Measurements from ENCODE around the gene FGR. TPM values are rescaled to one million over a fixed set of nuclear protein-coding genes. Genes with fewer than 3 reads are reported as not detected.

The FGR gene
- total and polyA plus RNA-seq, 8 donors, result 3.1 to 126 (median 4.7) TPM

DNA sequence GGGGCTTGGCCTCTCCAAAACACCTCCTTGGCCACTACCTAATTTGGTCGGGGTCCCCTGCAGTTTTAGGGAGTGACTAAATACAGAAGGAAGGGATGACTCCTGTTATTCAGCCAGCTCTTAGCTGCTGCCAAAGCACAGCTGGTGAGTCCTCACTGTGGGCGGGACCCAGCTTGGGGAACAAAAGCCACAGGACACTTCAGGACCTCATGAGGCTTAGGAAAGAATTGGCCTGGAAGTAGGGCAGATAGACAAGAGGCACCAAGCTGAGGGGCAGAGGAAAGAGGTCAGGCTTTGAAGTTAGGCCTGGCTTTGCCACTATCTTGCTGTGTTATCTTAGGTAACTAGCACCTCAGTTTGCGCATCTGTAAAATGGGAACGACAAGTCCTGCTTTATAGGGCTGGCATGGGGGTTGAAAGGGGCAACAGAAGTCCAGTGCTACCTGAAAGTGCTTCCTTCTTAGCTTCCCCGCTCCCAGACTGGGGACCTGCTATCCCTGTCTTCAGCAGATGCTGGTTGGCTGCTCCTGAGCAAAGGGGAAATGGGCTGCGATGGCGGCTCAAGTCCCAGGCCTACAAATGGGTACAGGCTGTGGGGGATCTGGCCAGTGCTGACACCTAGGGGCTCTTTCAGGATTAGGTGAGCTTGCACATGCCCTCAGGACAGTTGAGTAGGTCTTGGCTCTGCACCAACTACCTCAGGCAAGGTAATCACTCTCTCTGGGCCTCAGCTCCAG, 21.3 kb upstream of the FGR start:
- DNase-seq, result peak in 2 of 4 donors; percentile 78 to 82
- Histone ChIP-seq H3K4me1 (peaks cover 4 to 60% of the 10 kb centered on the region in 2 donors), H3K9me3 (no peaks in the 10 kb centered on the region), H3K4me3 (no peak overlapping the region), H3K27me3 (no peaks in the 10 kb centered on the region), H3K27ac (peak overlapping the region in 1 of 2 donors; percentile 74), H3K36me3 (no peaks in the 10 kb centered on the region)
- peak; percentile 56 for ATAC-seq
- TF ChIP-seq CTCF (IDR thresholded peaks at IDR 0.05), result no peak
- intact Hi-C loops (cut with DNase I), result no loop called here

DNA sequence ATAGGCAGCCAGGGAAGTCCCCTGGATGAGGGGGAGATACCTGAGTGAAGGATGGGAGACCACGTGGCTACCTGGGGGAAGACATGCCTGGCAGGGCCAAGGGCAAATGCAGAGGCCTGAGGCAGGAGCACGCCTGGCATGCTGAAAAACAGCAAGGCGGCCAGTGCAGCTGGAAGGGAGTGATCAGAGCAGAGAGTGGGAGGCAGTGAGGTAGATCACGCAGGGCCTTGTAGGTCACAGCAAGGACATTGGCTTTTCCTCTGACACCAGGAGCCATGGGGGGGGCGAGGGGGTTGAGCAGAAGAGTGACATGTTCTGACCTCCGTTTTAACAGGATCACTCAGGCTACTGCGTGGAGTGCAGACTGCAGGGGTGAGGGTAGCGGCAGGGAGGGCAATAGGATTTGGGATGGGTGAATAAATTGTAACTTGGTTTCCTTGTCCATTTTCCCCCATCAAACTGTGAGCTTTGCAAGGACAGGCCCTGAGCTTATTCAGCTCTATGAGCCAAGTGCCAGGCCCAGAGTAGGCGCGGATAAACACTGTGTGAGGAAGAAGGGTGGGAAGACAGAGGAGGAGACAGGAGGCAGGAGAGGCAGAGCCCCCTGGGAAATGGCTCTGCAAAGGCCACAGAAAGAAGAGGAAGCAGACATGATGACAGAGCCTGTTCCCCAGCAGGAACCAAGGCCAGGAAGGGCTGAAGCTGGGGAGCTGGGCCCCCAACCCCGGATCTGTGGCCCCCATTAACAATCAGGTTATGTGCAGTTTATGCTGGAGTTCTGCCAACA, 20.4 kb upstream of the FGR start:
- ATAC-seq, result no peak
- intact Hi-C loops (cut with DNase I), result no loop called here

DNA sequence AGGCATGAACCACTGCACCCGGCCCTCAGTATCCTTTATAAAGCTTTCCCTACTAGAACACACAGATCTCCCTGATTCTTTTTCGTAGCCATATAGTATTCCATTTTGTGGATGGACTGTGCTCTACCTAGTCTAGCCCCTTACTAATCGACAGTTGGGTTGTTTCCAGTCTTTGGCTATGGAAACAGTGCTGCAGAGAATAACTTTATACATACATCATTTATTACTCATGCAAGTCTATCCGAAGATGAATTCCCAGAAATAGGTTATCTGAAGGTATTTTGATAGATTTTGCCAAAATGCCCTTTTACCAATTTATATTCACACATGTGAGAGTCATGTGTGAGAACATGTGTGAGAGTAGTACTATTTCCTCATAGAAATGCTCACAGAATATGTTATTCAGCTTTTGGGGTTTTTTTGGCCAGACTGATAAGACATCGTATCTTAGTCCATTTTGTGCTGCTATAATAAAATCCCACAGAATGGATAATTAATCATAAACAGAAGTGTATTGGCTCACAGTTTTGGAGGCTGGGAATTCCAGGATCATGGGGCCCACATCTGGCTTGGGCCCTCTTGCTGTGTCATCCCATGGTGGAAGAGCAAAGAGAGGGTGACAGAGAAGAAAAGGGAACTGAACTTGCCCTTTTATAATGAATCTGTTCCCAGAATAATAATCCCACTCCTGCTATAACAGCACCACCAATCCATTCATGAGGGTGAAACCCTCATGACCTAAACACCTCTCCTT, 17.3 kb upstream of the FGR start:
- no peaks in the 10 kb centered on the region for H3K27me3 ChIP-seq
- no peaks in the 10 kb centered on the region for H3K9me3 ChIP-seq
- TF ChIP-seq CTCF (IDR thresholded peaks at IDR 0.05), result no peak
- peak overlapping the region in 1 of 2 donors; percentile 64 for H3K27ac ChIP-seq
- ATAC-seq, result no peak
- peaks cover 10 to 63% of the 10 kb centered on the region in 2 donors for H3K4me1 ChIP-seq
- intact Hi-C loops (cut with DNase I), result no loop called here
- DNase-seq, result no peak
- H3K36me3 ChIP-seq, result no peaks in the 10 kb centered on the region
- no peak overlapping the region for H3K4me3 ChIP-seq

More for the DNA sequence above, 20.4 kb upstream of the FGR start:
- H3K9me3 ChIP-seq, result no peaks in the 10 kb centered on the region
- no peak overlapping the region for H3K4me3 ChIP-seq
- H3K27me3 ChIP-seq, result no peaks in the 10 kb centered on the region
- peaks cover 10 to 61% of the 10 kb centered on the region in 2 donors for H3K4me1 ChIP-seq
- no peak for TF ChIP-seq CTCF (IDR thresholded peaks at IDR 0.05)
- H3K36me3 ChIP-seq, result no peaks in the 10 kb centered on the region
- peak in 1 of 4 donors; percentile 45 for DNase-seq
- H3K27ac ChIP-seq, result peak overlapping the region in 1 of 2 donors; percentile 74

- Histone ChIP-seq H3K4me1 (peaks cover 6 to 57% of the 10 kb centered on the region in 2 donors), H3K4me3 (no peak overlapping the region), H3K36me3 (no peaks in the 10 kb centered on the region), H3K27me3 (no peaks in the 10 kb centered on the region), H3K27ac (peak overlapping the region; percentile 50 to 81), H3K9me3 (no peaks in the 10 kb centered on the region)
- peak in 2 of 4 donors; percentile 5 to 70 for DNase-seq
- intact Hi-C loops (cut with DNase I), result no loop called here
- peak; percentile 74 for ATAC-seq
- TF ChIP-seq CTCF (IDR thresholded peaks at IDR 0.05), result no peak
Measured at GRCh38 chr1:27650539-27651175, 15.7 kb upstream of the FGR start.
